Cardiac muscle cell (in vitro differentiated cells and primary cell): Measurements from ENCODE around the gene ZSCAN5B. TPM values are rescaled to one million over a fixed set of nuclear protein-coding genes. Genes with fewer than 3 reads are reported as not detected.
"Not testable (repeated sequence)": the region's sequence is repeated elsewhere in the genome, so short reads cannot be mapped to it uniquely, and the experiment has no call there.

ENCODE experiments used
- DNase-seq, 2 donors: peaks; one replicate each; pipeline versions ENCODE4 v3.0.0 to v3.0.0-alpha.2; 2010 to 2017; ENCODE audit warnings: low read depth in 1 of 2, low spot score in 1 of 2
- H3K27ac ChIP-seq: fragments of 200-600 bp; sonication (generic); 2 replicates; pipeline ENCODE4 v1.5.1; 2016
- H3K27me3 ChIP-seq: fragments of 200-600 bp; sonication (generic); 2 replicates; pipeline ENCODE4 v1.6.0; 2016; ENCODE audit warnings: control low read depth
- H3K36me3 ChIP-seq: fragments of 200-600 bp; sonication (generic); 2 replicates; pipeline ENCODE4 v1.5.1; 2016; ENCODE audit warnings: control low read depth
- H3K4me1 ChIP-seq: fragments of 200-600 bp; sonication (generic); 2 replicates; pipeline ENCODE4 v1.8.1; 2017; ENCODE audit warnings: low read depth, mild to moderate bottlenecking, mixed run types
- H3K4me3 ChIP-seq: fragments of 200-600 bp; sonication (generic); 2 replicates; pipeline ENCODE4 v1.5.1; 2016; ENCODE audit warnings: mild to moderate bottlenecking
- H3K9me3 ChIP-seq: fragments of 200-600 bp; sonication (generic); 2 replicates; pipeline ENCODE4 v1.5.1; 2017; ENCODE audit warnings: low read depth, mild to moderate bottlenecking, control low read depth
- polyA plus RNA-seq: library from polyadenylated mRNA; unstranded; fragments of >200 nt; fragmentation: Nextera tagmentation; extraction: Ambion mirVana; gene quantifications from 2 replicates; pipeline ENCODE4 v1.2.1, GENCODE V29; 2016
- total RNA-seq: library from RNA; depleted of rRNA; stranded (reverse); fragments of >200 nt; gene quantifications from 2 replicates; pipeline ENCODE4 v1.2.3, GENCODE V29; 2016
- TF ChIP-seq, protein P1 (sequence below): IDR thresholded peaks from 2 replicates; pipeline ENCODE4 v1.5.1; 2012; ENCODE audit warnings: low read depth, mild to moderate bottlenecking, low read length

Gene ZSCAN5B
- total and polyA plus RNA-seq, 2 experiments from 2014 or later = not detected

DNA sequence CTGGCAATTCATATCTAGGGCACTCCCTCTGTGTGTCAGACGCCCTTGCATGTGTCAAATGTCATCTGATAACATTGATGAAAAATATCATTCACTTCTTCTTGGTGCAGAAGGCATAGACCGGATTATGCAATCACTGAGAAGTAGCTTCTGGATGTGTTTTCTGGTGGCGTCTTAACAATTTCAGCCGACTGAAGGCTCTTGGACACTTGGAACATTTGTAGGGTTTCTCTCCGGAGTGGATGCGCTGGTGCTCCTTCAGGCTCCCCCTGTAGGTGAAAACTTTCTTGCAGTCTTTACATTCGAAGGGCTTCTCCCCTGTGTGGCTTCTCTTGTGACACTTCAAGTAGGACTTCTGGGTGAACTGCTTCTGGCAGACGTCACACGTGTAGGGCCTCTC lies 23.9 kb upstream of the ZSCAN5B start:
- not testable (repeated sequence) for H3K4me1 ChIP-seq, H3K9me3 ChIP-seq, H3K36me3 ChIP-seq, H3K4me3 ChIP-seq, H3K27me3 ChIP-seq, H3K27ac ChIP-seq
- TF ChIP-seq, protein P1, sequence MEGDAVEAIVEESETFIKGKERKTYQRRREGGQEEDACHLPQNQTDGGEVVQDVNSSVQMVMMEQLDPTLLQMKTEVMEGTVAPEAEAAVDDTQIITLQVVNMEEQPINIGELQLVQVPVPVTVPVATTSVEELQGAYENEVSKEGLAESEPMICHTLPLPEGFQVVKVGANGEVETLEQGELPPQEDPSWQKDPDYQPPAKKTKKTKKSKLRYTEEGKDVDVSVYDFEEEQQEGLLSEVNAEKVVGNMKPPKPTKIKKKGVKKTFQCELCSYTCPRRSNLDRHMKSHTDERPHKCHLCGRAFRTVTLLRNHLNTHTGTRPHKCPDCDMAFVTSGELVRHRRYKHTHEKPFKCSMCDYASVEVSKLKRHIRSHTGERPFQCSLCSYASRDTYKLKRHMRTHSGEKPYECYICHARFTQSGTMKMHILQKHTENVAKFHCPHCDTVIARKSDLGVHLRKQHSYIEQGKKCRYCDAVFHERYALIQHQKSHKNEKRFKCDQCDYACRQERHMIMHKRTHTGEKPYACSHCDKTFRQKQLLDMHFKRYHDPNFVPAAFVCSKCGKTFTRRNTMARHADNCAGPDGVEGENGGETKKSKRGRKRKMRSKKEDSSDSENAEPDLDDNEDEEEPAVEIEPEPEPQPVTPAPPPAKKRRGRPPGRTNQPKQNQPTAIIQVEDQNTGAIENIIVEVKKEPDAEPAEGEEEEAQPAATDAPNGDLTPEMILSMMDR = peak; percentile 39
- DNase-seq = peak; percentile 13 to 50

DNA sequence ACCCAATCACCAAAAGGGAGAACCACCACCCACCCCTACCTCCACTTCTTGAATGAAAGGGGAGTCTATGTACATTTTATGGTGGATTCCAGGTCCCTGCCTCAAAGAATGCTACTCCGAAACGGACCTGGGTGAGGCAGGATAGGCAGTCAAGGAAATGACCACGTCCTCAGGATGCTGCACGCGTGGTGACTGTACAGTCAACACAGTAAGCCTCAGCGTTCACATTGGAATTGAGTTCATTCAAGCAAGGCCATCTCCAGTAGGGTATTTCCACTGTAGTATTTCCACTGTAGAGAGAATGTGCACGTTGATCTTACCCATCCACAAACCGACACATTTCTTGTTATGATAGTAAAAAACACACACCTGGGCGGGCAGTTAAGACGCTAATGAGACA lies 21.4 kb upstream of the ZSCAN5B start:
- no peaks in the 10 kb centered on the region for H3K4me1 ChIP-seq
- no peaks in the 10 kb centered on the region for H3K27me3 ChIP-seq
- no peak for DNase-seq
- no peaks in the 10 kb centered on the region for H3K36me3 ChIP-seq
- no peaks in the 10 kb centered on the region for H3K9me3 ChIP-seq
- TF ChIP-seq, protein P1 = no peak
- no peak overlapping the region for H3K27ac ChIP-seq
- no peak overlapping the region for H3K4me3 ChIP-seq

DNA sequence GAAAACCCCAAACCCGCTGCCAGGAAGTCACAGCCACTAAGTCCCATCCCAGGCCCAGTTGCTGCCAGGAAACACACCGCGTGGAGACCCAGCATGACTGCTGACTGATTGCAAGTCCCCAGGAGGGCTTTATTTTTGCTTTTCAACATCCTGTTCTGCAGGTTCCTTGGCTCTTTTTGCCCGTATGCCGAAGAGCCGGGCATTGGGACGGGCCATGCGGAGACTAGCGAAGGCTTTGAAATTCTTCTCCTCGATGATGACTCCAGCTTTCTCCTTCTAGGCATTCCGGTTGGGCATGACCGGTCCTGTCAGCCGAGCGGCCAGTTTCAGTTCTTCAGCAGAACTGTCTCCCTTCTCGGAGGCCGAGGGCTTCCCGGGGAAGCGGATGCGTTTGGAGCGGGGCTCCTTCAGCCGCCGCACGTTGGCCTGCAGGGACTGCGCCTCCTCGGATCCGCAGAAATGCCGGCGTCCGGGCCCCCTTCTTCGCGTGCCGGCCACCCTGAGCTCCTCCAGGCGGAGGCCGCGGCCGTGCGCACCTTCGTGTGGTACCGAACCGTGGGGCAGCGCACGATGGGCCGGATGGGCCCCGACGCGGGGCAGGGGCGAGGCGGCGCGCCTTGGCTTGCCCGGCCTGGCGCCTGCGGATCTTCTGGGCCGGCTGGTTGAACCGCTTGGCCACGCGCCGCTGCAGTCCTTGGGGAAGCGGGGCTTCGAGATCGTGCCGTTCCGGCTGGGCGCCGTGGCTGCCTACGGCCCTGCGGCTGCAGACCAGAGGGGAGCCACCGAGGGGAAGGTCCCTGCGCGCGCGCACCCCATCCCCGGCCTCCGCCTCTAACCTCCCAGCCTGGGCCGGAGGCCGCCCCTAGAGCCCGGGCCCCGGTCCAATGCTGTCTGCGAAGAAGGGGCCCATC lies 19.7 kb upstream of the ZSCAN5B start:
- Histone ChIP-seq H3K27me3 (no peaks in the 10 kb centered on the region), H3K36me3 (no peaks in the 10 kb centered on the region), H3K27ac (no peak overlapping the region), H3K4me3 (no peak overlapping the region), H3K9me3 (no peaks in the 10 kb centered on the region), H3K4me1 (no peaks in the 10 kb centered on the region)
- TF ChIP-seq, protein P1 = no peak
- DNase-seq = peak in 1 of 2 donors; percentile 49

- TF ChIP-seq, protein P1 = no peak
- no peaks in the 10 kb centered on the region for H3K27me3 ChIP-seq
Measured at GRCh38 chr19:56211718-56212117, 14.1 kb upstream of the ZSCAN5B start.

DNA sequence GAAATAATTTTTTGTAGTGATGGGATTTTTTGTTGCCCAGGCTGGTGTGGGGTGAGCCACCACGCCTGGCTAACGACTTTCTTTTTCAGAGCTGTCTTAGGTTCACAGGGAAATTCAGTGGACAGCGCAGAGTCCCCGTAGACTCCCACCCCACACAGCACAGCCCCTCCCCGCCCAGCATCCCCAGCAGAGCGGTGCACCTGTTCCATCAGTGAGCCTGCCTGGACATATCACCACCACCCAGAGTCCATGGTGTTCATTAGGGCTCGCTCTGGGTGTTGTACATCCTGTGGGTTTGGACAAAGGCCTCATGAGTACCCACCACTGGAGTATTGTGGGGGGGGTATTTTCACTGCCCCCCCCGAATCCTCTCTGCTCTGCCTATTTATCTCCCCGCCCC lies 12.5 kb upstream of the ZSCAN5B start:
- not testable (repeated sequence) for H3K4me1 ChIP-seq, H3K27me3 ChIP-seq, H3K4me3 ChIP-seq, H3K36me3 ChIP-seq, H3K27ac ChIP-seq, DNase-seq, H3K9me3 ChIP-seq

More at GRCh38 chr19:56211718-56212117, 14.1 kb upstream of the ZSCAN5B start:
- Histone ChIP-seq H3K9me3 (no peaks in the 10 kb centered on the region), H3K4me1 (no peaks in the 10 kb centered on the region), H3K36me3 (no peaks in the 10 kb centered on the region), H3K27ac (no peak overlapping the region), H3K4me3 (no peak overlapping the region)
- no peak for DNase-seq

DNA sequence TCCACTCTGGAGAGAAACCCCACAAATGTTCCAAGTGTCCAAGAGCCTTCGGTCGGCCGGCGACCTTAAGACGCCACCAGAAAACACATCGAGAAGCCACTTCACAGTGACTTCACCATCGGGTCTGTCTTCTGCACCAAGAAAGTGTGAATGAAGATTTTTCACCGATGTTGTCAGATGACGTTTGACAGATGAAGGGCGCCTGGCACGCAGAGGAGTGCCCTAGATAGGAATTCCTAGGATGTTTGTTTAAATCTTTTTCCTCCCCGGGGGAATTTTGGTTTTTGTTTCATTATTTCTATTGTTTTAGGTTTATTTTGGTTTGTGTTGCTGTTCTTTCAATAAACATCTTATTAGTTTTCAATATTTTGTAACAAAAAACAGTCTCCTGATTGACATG lies 11.5 kb upstream of the ZSCAN5B start:
- H3K9me3 ChIP-seq = no peaks in the 10 kb centered on the region
- no peak overlapping the region for H3K4me3 ChIP-seq
- TF ChIP-seq, protein P1 = no peak
- no peak for DNase-seq
- no peaks in the 10 kb centered on the region for H3K27me3 ChIP-seq
- no peaks in the 10 kb centered on the region for H3K36me3 ChIP-seq
- no peak overlapping the region for H3K27ac ChIP-seq
- H3K4me1 ChIP-seq = no peaks in the 10 kb centered on the region

DNA sequence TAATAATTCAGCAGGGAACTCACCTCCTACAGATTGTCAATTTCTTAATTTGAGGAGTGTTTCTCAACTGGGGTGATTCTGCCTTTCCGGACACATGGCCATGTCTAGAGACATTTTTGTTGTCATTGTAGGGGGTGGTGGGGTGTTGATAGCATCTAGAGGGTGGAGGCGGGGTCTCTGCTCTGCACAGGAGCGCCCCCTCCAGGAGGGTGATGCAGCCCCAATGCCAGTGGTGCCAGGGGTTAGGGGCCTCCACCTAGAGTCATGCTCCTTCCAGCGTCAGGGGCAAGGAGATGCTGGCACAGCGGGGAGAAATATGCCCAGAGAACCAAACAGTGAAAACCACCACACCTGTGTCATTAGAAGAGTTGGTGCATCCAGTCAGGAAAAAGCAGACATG lies 10.0 kb upstream of the ZSCAN5B start:
- H3K9me3 ChIP-seq, H3K27ac ChIP-seq, DNase-seq, H3K27me3 ChIP-seq, H3K4me3 ChIP-seq, H3K4me1 ChIP-seq, H3K36me3 ChIP-seq: not testable (repeated sequence)
